Neural progenitor cell (in vitro differentiated cells): ENCODE data around the gene CNRIP1. TPM values are rescaled to one million over a fixed set of nuclear protein-coding genes. Genes with fewer than 3 reads are reported as not detected.

Experiments used
- DNase-seq: peaks from one replicate; pipeline ENCODE4 v3.0.0-alpha.2; 2016; ENCODE audit warnings: low spot score
- H2AFZ ChIP-seq: fragments of 200-600 bp; sonication (generic); replicated peaks from 2 replicates; pipeline ENCODE4 v1.6.1; 2016; ENCODE audit warnings: antibody characterized with exemption
- H3F3A ChIP-seq: fragments of 200-600 bp; sonication (generic); 2 replicates; pipeline ENCODE4 v1.6.1; 2016; ENCODE audit warnings: antibody characterized with exemption, low read depth
- H3K27ac ChIP-seq: fragments of 200-600 bp; sonication (generic); 2 replicates; pipeline ENCODE4 v1.5.1; 2016; ENCODE audit warnings: mild to moderate bottlenecking
- H3K27me3 ChIP-seq: fragments of 200-600 bp; sonication (generic); 2 replicates; pipeline ENCODE4 v1.6.1; 2016; ENCODE audit warnings: mild to moderate bottlenecking, moderate library complexity
- H3K36me3 ChIP-seq: fragments of 200-600 bp; sonication (generic); 2 replicates; pipeline ENCODE4 v1.5.1; 2016
- H3K4me1 ChIP-seq: fragments of 200-600 bp; sonication (generic); 2 replicates; pipeline ENCODE4 v1.6.1; 2016; ENCODE audit warnings: mixed run types
- H3K4me2 ChIP-seq: fragments of 200-600 bp; sonication (generic); 2 replicates; pipeline ENCODE4 v1.6.1; 2016
- H3K4me3 ChIP-seq: fragments of 200-600 bp; sonication (generic); 2 replicates; pipeline ENCODE4 v1.5.1; 2016
- H3K79me2 ChIP-seq: fragments of 200-600 bp; sonication (generic); 2 replicates; pipeline ENCODE4 v1.6.1; 2016; ENCODE audit warnings: low read depth
- H3K9ac ChIP-seq: fragments of 200-600 bp; sonication (generic); 2 replicates; pipeline ENCODE4 v1.6.1; 2016
- H3K9me3 ChIP-seq: fragments of 200-600 bp; sonication (generic); 2 replicates; pipeline ENCODE4 v1.5.1; 2016; ENCODE audit warnings: low read depth
- H4K20me1 ChIP-seq: fragments of 200-600 bp; sonication (generic); 2 replicates; pipeline ENCODE4 v1.6.1; 2016; ENCODE audit warnings: low read depth
- H3K27ac Mint-ChIP-seq: 3 replicates; pipeline ENCODE4 v1.8.0; 2021; ENCODE audit warnings: mixed read lengths
- H3K27me3 Mint-ChIP-seq: 2 replicates; pipeline ENCODE4 v1.8.0; 2022; ENCODE audit warnings: low read depth, mild to moderate bottlenecking, inconsistent platforms, moderate library complexity, mixed read lengths; ENCODE audit not compliant: insufficient read depth
- H3K36me3 Mint-ChIP-seq: 3 replicates; pipeline ENCODE4 v1.8.0; 2021; ENCODE audit warnings: mixed read lengths
- H3K4me1 Mint-ChIP-seq: 3 replicates; pipeline ENCODE4 v1.8.0; 2021; ENCODE audit warnings: mixed read lengths
- H3K4me3 Mint-ChIP-seq: 3 replicates; pipeline ENCODE4 v1.8.0; 2021; ENCODE audit warnings: mild to moderate bottlenecking, moderate library complexity, mixed read lengths
- H3K9me3 Mint-ChIP-seq: 3 replicates; pipeline ENCODE4 v1.8.0; 2020; ENCODE audit warnings: mixed read lengths
- CTCF ChIP-seq: fragments of 200-600 bp; sonication (generic); IDR thresholded peaks from 2 replicates; pipeline ENCODE4 v1.5.1; 2017; ENCODE audit warnings: antibody characterized with exemption, mild to moderate bottlenecking
- EZH2 ChIP-seq: fragments of 200-600 bp; sonication (generic); IDR thresholded peaks from 2 replicates; pipeline ENCODE4 v1.6.1; 2017; ENCODE audit warnings: antibody characterized with exemption, mild to moderate bottlenecking, moderate library complexity
- EZH2phosphoT487 ChIP-seq: fragments of 200-600 bp; sonication (generic); IDR thresholded peaks from 2 replicates; pipeline ENCODE4 v1.6.1; 2017; ENCODE audit warnings: antibody characterized with exemption
- total RNA-seq: library from RNA; depleted of rRNA; stranded (reverse); fragments of >200 nt; gene quantifications from 2 replicates; pipeline ENCODE4 v1.2.3, GENCODE V29; 2015; ENCODE audit warnings: low replicate concordance

CNRIP1 gene
- total RNA-seq, 1 donor from 2014 or later = 5.0 TPM

- peak overlapping the region; percentile 90 for H3K4me3 Mint-ChIP-seq
Measured at GRCh38 chr2:68317971-68318913, 1.5 kb downstream of the CNRIP1 start.

GRCh38 chr2:68316111-68316510, 3.6 kb downstream of the CNRIP1 start:
- H3K36me3 Mint-ChIP-seq = peaks cover 16% of the 10 kb centered on the region
- Histone ChIP-seq H3K27me3 (peaks cover 62% of the 10 kb centered on the region), H2AFZ (no peak overlapping the region), H3F3A (peaks cover 7% of the 10 kb centered on the region), H3K4me3 (no peak overlapping the region), H3K9me3 (no peaks in the 10 kb centered on the region), H3K27ac (no peak overlapping the region), H3K9ac (no peak overlapping the region), H3K4me1 (peaks cover 8% of the 10 kb centered on the region), H3K36me3 (no peaks in the 10 kb centered on the region), H4K20me1 (no peaks in the 10 kb centered on the region), H3K79me2 (no peaks in the 10 kb centered on the region), H3K4me2 (no peak overlapping the region)
- H3K27ac Mint-ChIP-seq = no peak overlapping the region
- no peaks in the 10 kb centered on the region for H3K9me3 Mint-ChIP-seq
- peaks cover 4% of the 10 kb centered on the region for H3K27me3 Mint-ChIP-seq
- H3K4me1 Mint-ChIP-seq = peaks cover 11% of the 10 kb centered on the region
- TF ChIP-seq CTCF (no peak), EZH2phosphoT487 (no peak), EZH2 (no peak)
- no peak overlapping the region for H3K4me3 Mint-ChIP-seq
- DNase-seq = no peak

More at GRCh38 chr2:68317971-68318913, 1.5 kb downstream of the CNRIP1 start:
- Histone ChIP-seq H3K9ac (no peak overlapping the region), H3K27me3 (peaks cover 76% of the 10 kb centered on the region), H4K20me1 (no peaks in the 10 kb centered on the region), H2AFZ (peak overlapping the region; percentile 85), H3K27ac (no peak overlapping the region), H3K9me3 (no peaks in the 10 kb centered on the region), H3K4me1 (peaks cover 8% of the 10 kb centered on the region), H3K79me2 (no peaks in the 10 kb centered on the region), H3K4me3 (peak overlapping the region; percentile 53), H3F3A (peaks cover 7% of the 10 kb centered on the region), H3K4me2 (peak overlapping the region; percentile 81), H3K36me3 (no peaks in the 10 kb centered on the region)
- H3K4me1 Mint-ChIP-seq = peaks cover 11% of the 10 kb centered on the region
- TF ChIP-seq EZH2 (no peak), EZH2phosphoT487 (no peak), CTCF (no peak)
- H3K9me3 Mint-ChIP-seq = no peaks in the 10 kb centered on the region
- H3K27me3 Mint-ChIP-seq = peaks cover 6% of the 10 kb centered on the region
- H3K27ac Mint-ChIP-seq = peak overlapping the region; percentile 76
- DNase-seq = peak; percentile 15
- H3K36me3 Mint-ChIP-seq = peaks cover 14% of the 10 kb centered on the region

- Mint-ChIP-seq H3K4me1 (no peaks in the 10 kb centered on the region), H3K36me3 (peaks cover 14% of the 10 kb centered on the region), H3K27ac (no peak overlapping the region), H3K9me3 (no peaks in the 10 kb centered on the region), H3K27me3 (no peaks in the 10 kb centered on the region), H3K4me3 (no peak overlapping the region)
- no peak for DNase-seq
- Histone ChIP-seq H3K36me3 (no peaks in the 10 kb centered on the region), H3K27me3 (peaks cover 11% of the 10 kb centered on the region), H3F3A (no peaks in the 10 kb centered on the region), H3K4me1 (no peaks in the 10 kb centered on the region), H4K20me1 (no peaks in the 10 kb centered on the region), H3K9me3 (no peaks in the 10 kb centered on the region), H2AFZ (no peak overlapping the region), H3K4me3 (no peak overlapping the region), H3K27ac (no peak overlapping the region), H3K4me2 (no peak overlapping the region), H3K9ac (no peak overlapping the region), H3K79me2 (no peaks in the 10 kb centered on the region)
- no peak for TF ChIP-seq CTCF
- TF ChIP-seq EZH2 = no peak
- TF ChIP-seq EZH2phosphoT487 = no peak
Measured at GRCh38 chr2:68311033-68311432, 8.7 kb downstream of the CNRIP1 start.
